Neuronal stem cell (in vitro differentiated cells): ENCODE measurements around the gene TPPP.
"Not testable (repeated sequence)": the region's sequence is repeated elsewhere in the genome, so short reads cannot be mapped to it uniquely, and the experiment has no call there.

Source experiments
- DNase-seq: peaks from one replicate; pipeline ENCODE4 v3.0.0-alpha.2; 2013; ENCODE audit warnings: low spot score
- H2AFZ ChIP-seq: one replicate; pipeline ENCODE4 v1.6.1; 2013; ENCODE audit warnings: mild to moderate bottlenecking, low read length, inconsistent platforms
- H2AK5ac ChIP-seq: 2 replicates; pipeline ENCODE4 v1.6.1; 2013; ENCODE audit warnings: low read depth, mild to moderate bottlenecking, inconsistent platforms, low read length, moderate library complexity, mixed read lengths
- H2BK120ac ChIP-seq: 2 replicates; pipeline ENCODE4 v1.6.1; 2013; ENCODE audit warnings: low read depth, mild to moderate bottlenecking, inconsistent platforms, low read length, moderate library complexity, mixed read lengths
- H2BK12ac ChIP-seq: one replicate; pipeline ENCODE4 v1.6.1; 2013; ENCODE audit warnings: low read length, inconsistent platforms
- H2BK15ac ChIP-seq: 2 replicates; pipeline ENCODE4 v1.6.1; 2013; ENCODE audit warnings: mild to moderate bottlenecking, low read length, inconsistent platforms, mixed read lengths
- H2BK5ac ChIP-seq: one replicate; pipeline ENCODE4 v1.6.1; 2013; ENCODE audit warnings: inconsistent platforms, mild to moderate bottlenecking, low read length, moderate library complexity
- H3K14ac ChIP-seq: one replicate; pipeline ENCODE4 v1.6.1; 2013; ENCODE audit warnings: low read length, inconsistent platforms
- H3K18ac ChIP-seq: 2 replicates; pipeline ENCODE4 v1.6.1; 2013; ENCODE audit warnings: low read length, inconsistent platforms
- H3K23ac ChIP-seq: 2 replicates; pipeline ENCODE4 v1.6.1; 2013; ENCODE audit warnings: low read depth, mild to moderate bottlenecking, mixed read lengths, low read length, inconsistent platforms; ENCODE audit not compliant: poor library complexity
- H3K27ac ChIP-seq: replicated peaks from 3 replicates; pipeline ENCODE4 v1.5.1; 2013; ENCODE audit warnings: low read length, inconsistent platforms
- H3K27me3 ChIP-seq, 3 experiments: 2 replicates each; pipeline ENCODE4 v1.6.1; 2013; ENCODE audit warnings: low read length in 3 of 3, mild to moderate bottlenecking in 2 of 3, inconsistent platforms in 1 of 3, low read depth in 1 of 3, mixed read lengths in 1 of 3, moderate library complexity in 1 of 3; ENCODE audit not compliant: control insufficient read depth in 3 of 3, insufficient read depth in 3 of 3
- H3K36me3 ChIP-seq, 2 donors: replicated peaks in 1 of 2; 2 replicates each; pipeline ENCODE4 v1.6.1; 2013; ENCODE audit warnings: low read length in 2 of 2; ENCODE audit not compliant: control insufficient read depth in 2 of 2, insufficient read depth in 2 of 2
- H3K4ac ChIP-seq: 2 replicates; pipeline ENCODE4 v1.6.1; 2013; ENCODE audit warnings: inconsistent platforms, mild to moderate bottlenecking, low read length, moderate library complexity
- H3K4me1 ChIP-seq, 2 donors: 1 replicate in 1 of 2; 2 replicates in 1 of 2; pipeline ENCODE4 v1.6.1; 2013; ENCODE audit warnings: low read length in 2 of 2, low read depth in 1 of 2; ENCODE audit not compliant: control insufficient read depth in 2 of 2, insufficient read depth in 1 of 2
- H3K4me2 ChIP-seq: one replicate; pipeline ENCODE4 v1.6.1; 2013; ENCODE audit warnings: mild to moderate bottlenecking, low read length, inconsistent platforms; ENCODE audit not compliant: insufficient read depth, poor library complexity, severe bottlenecking
- H3K4me3 ChIP-seq, 2 donors: 2 replicates each; pipeline ENCODE4 v1.5.1; 2013; ENCODE audit warnings: low read length in 2 of 2, mild to moderate bottlenecking in 2 of 2, inconsistent platforms in 1 of 2, moderate library complexity in 1 of 2
- H3K79me1 ChIP-seq: one replicate; pipeline ENCODE4 v1.6.1; 2013; ENCODE audit warnings: low read depth, mild to moderate bottlenecking, inconsistent platforms, low read length, moderate library complexity
- H3K9ac ChIP-seq: one replicate; pipeline ENCODE4 v1.6.1; 2013; ENCODE audit warnings: mild to moderate bottlenecking, low read depth, low read length, inconsistent platforms; ENCODE audit not compliant: poor library complexity
- H3K9me3 ChIP-seq, 2 donors: replicated peaks in 1 of 2; 2 replicates each; pipeline versions ENCODE3 to v1.6.1; 2013; ENCODE audit warnings: low read length in 2 of 2, mild to moderate bottlenecking in 2 of 2, inconsistent platforms in 1 of 2, low read depth in 1 of 2, mixed read lengths in 1 of 2, moderate library complexity in 1 of 2; ENCODE audit not compliant: control insufficient read depth in 2 of 2, insufficient read depth in 1 of 2
- H4K8ac ChIP-seq: one replicate; pipeline ENCODE4 v1.6.1; 2013; ENCODE audit warnings: low read depth, mild to moderate bottlenecking, inconsistent platforms, low read length, moderate library complexity
- H4K91ac ChIP-seq: one replicate; pipeline ENCODE4 v1.6.1; 2013; ENCODE audit warnings: low read length, low read depth, mild to moderate bottlenecking, inconsistent platforms; ENCODE audit not compliant: poor library complexity
- WGBS, 2 donors: extraction: QIAGEN DNeasy Blood & Tissue Kit; methylation state at CpG; one replicate each; pipeline ENCODE4 v1.1.7; 2013; ENCODE audit warnings: missing lambda C conversion rate in 2 of 2, mixed read lengths in 1 of 2; ENCODE audit not compliant: insufficient read length in 2 of 2, insufficient replicate concordance in 1 of 2; ENCODE audit errors: extremely low coverage in 2 of 2; 5-methylcytosine and 5-hydroxymethylcytosine counted together

Gene TPPP

GRCh38 chr5:719379-719778 lies 26.2 kb upstream of the TPPP start:
- H4K8ac ChIP-seq, H4K91ac ChIP-seq, H3K79me1 ChIP-seq, H3K23ac ChIP-seq, H3K36me3 ChIP-seq, H3K27me3 ChIP-seq, H3K9ac ChIP-seq, H3K4ac ChIP-seq, H3K27ac ChIP-seq, H3K14ac ChIP-seq, H2AK5ac ChIP-seq, H3K4me3 ChIP-seq, H3K4me1 ChIP-seq, H3K4me2 ChIP-seq, H3K18ac ChIP-seq, H2BK15ac ChIP-seq, H2AFZ ChIP-seq, H2BK120ac ChIP-seq, H2BK12ac ChIP-seq, DNase-seq, H2BK5ac ChIP-seq: not testable (repeated sequence)
- peaks cover 1 to 15% of the 10 kb centered on the region in 2 donors for H3K9me3 ChIP-seq
- WGBS, 2 donors, result no CpG with 5 or more reads among the region's 1 CpG

DNA sequence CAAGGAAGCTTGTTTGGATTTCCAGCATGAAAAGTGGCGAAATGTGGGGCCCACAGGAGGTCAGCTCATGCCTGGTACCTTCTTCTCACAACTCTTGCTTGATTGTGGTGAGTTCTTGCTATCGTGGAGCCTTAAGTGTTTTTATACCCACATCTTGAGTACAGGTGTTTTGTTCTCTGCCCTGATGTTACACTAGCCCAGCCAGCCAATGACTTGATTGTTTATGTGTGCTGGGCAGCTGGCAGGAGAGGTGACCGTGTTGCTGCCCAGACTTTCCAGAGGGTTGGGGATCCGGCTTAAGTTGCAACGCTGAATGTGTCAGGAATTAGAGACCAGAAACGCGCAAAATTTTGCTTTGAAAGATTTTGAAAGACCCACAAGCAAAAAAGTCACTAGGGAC lies 24.0 kb upstream of the TPPP start:
- H3K27ac ChIP-seq, result no peak overlapping the region
- no peak overlapping the region for H2AK5ac ChIP-seq
- no peak overlapping the region for H3K18ac ChIP-seq
- H3K27me3 ChIP-seq, result no peaks in the 10 kb centered on the region
- no peak overlapping the region for H4K8ac ChIP-seq
- no peak overlapping the region for H3K14ac ChIP-seq
- H3K23ac ChIP-seq, result no peak overlapping the region
- H2BK12ac ChIP-seq, result no peak overlapping the region
- H3K9ac ChIP-seq, result no peak overlapping the region
- H2BK5ac ChIP-seq, result no peak overlapping the region
- H3K9me3 ChIP-seq, result peaks cover 1 to 15% of the 10 kb centered on the region in 2 donors
- no peak overlapping the region for H4K91ac ChIP-seq
- no peak overlapping the region for H2BK120ac ChIP-seq
- no peak overlapping the region for H3K4me2 ChIP-seq
- H2BK15ac ChIP-seq, result no peak overlapping the region
- no peak overlapping the region for H3K4ac ChIP-seq
- H3K36me3 ChIP-seq, result peaks cover 0 to 4% of the 10 kb centered on the region in 2 donors
- H3K79me1 ChIP-seq, result no peaks in the 10 kb centered on the region
- H3K4me1 ChIP-seq, result no peaks in the 10 kb centered on the region
- H3K4me3 ChIP-seq, result no peak overlapping the region
- no peak overlapping the region for H2AFZ ChIP-seq
- no peak for DNase-seq
- WGBS, 2 donors, result no CpG with 5 or more reads among the region's 7 CpGs

- H3K4ac ChIP-seq, H3K27me3 ChIP-seq, H3K27ac ChIP-seq, H2BK12ac ChIP-seq, H2BK15ac ChIP-seq, H3K4me1 ChIP-seq, H3K9ac ChIP-seq, H3K18ac ChIP-seq, H4K8ac ChIP-seq, H3K23ac ChIP-seq, H2BK120ac ChIP-seq, DNase-seq, H2AFZ ChIP-seq, H3K4me2 ChIP-seq, H3K14ac ChIP-seq, H4K91ac ChIP-seq, H2BK5ac ChIP-seq, H3K79me1 ChIP-seq, H3K36me3 ChIP-seq, H3K4me3 ChIP-seq, H2AK5ac ChIP-seq: not testable (repeated sequence)
- no CpG with 5 or more reads among the region's 4 CpGs for WGBS, 2 donors
- peaks cover 1 to 13% of the 10 kb centered on the region in 2 donors for H3K9me3 ChIP-seq
These were observed 23.6 kb upstream of the TPPP start for GRCh38 chr5:716740-717139.

- DNase-seq, H3K27ac ChIP-seq, H3K18ac ChIP-seq, H3K79me1 ChIP-seq, H3K4me1 ChIP-seq, H2BK15ac ChIP-seq, H3K9ac ChIP-seq, H2BK120ac ChIP-seq, H3K14ac ChIP-seq, H2BK12ac ChIP-seq, H3K23ac ChIP-seq, H2AK5ac ChIP-seq, H3K36me3 ChIP-seq, H4K8ac ChIP-seq, H3K4me3 ChIP-seq, H2BK5ac ChIP-seq, H4K91ac ChIP-seq, H2AFZ ChIP-seq, H3K4ac ChIP-seq, H3K27me3 ChIP-seq, H3K4me2 ChIP-seq: not testable (repeated sequence)
- peaks cover 3 to 11% of the 10 kb centered on the region in 2 donors for H3K9me3 ChIP-seq
- WGBS, 2 donors, result no CpG with 5 or more reads among the region's 4 CpGs
These were observed 22.5 kb upstream of the TPPP start for GRCh38 chr5:715636-716035.
